ENCODE data around the gene DDIAS.

DNA sequence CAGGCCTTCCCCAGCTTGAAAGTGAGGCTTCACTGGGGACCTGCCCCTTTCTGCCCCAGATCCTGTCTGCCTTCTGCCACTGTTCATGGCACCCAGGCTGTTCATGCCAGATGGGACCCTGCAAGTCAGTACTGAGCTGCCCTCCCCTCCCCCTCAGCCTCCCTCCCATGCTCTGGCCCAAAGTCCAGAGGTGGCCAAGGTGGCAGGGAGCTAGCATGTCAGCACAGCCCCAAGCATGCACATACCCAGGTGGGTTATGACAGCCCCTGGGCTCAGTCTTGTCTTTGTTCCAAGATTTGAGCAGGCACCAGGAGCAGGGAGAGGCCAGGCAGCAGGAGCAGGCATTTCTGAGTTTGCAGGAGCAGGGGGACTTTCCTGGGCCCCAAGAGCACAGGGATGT, 44.1 kb downstream of the DDIAS start:
- TF ChIP-seq POLR2A (IDR thresholded peaks at IDR 0.05) (no peak), CTCF (IDR thresholded peaks at IDR 0.05) (no peak)

Data from breast epithelium (tissue), 3 donors.